PFSK-1 (cell line): ENCODE data around the gene GIGYF1.

ENCODE experiments used
- FOXP2 ChIP-seq: optimal IDR thresholded peaks from 2 replicates; pipeline ENCODE3; 2011; ENCODE audit warnings: borderline replicate concordance, control low read depth, inconsistent platforms; ENCODE audit not compliant: insufficient read depth; ENCODE audit errors: extremely low read length, extremely low read depth
- POLR2AphosphoS5 ChIP-seq: IDR thresholded peaks from 2 replicates; pipeline ENCODE4 v1.6.1; 2012; ENCODE audit warnings: low read depth, mild to moderate bottlenecking, control low read depth, low read length, moderate library complexity
- REST ChIP-seq, 2 experiments: IDR thresholded peaks; 2 replicates each; pipeline versions ENCODE4 v1.6.1 to v1.8.0; 2011 to 2012; ENCODE audit warnings: low read depth in 2 of 2, low read length in 2 of 2, control low read depth in 1 of 2, inconsistent platforms in 1 of 2, mild to moderate bottlenecking in 1 of 2, moderate library complexity in 1 of 2; ENCODE audit not compliant: insufficient read depth in 1 of 2
- SIN3A ChIP-seq: IDR thresholded peaks from 2 replicates; pipeline ENCODE4 v1.6.1; 2012; ENCODE audit warnings: mild to moderate bottlenecking, low read length, moderate library complexity, borderline replicate concordance; ENCODE audit not compliant: insufficient read depth
- TAF1 ChIP-seq: IDR thresholded peaks from 2 replicates; pipeline ENCODE4 v1.6.1; 2012; ENCODE audit warnings: low read length, control low read depth, borderline replicate concordance; ENCODE audit not compliant: insufficient read depth

GRCh38 chr7:100722480-100723212 is 28.6 kb upstream of the GIGYF1 start:
- TF ChIP-seq FOXP2, result no peak
- no peak for TF ChIP-seq POLR2AphosphoS5
- no peak for TF ChIP-seq TAF1
- no peak for TF ChIP-seq SIN3A
- TF ChIP-seq REST (IDR thresholded peaks at IDR 0.05; ENCODE audit: insufficient read depth in 1 of 2, low read depth in 2 of 2, low read length in 2 of 2), result no peak
